Activated T-helper 1 cell treated with anti-CD3 and anti-CD28 coated beads, Interleukin-12 subunit alpha, Interleukin-12 subunit beta, Interleukin-2, Interleukin-4 antibody, amounts not matched to agents 30 ng/mL and 10 ng/mL and 1 ng/mL, durations not matched to agents 14 hours and 24 hours and 36 hours (primary cell): ENCODE results near the gene ERF. TPM values are rescaled to one million over a fixed set of nuclear protein-coding genes. Genes with fewer than 3 reads are reported as not detected.

Source experiments
- DNase-seq: peaks from one replicate; pipeline ENCODE4 v3.0.0; 2021; ENCODE audit warnings: low spot score
- H3K27ac Mint-ChIP-seq: one replicate; pipeline ENCODE4 v1.8.0; 2021; ENCODE audit warnings: mild to moderate bottlenecking, mixed read lengths
- H3K27me3 Mint-ChIP-seq: one replicate; pipeline ENCODE4 v1.8.0; 2022; ENCODE audit warnings: mild to moderate bottlenecking, moderate library complexity, mixed read lengths; ENCODE audit not compliant: insufficient read depth
- H3K36me3 Mint-ChIP-seq: one replicate; pipeline ENCODE4 v1.8.0; 2021; ENCODE audit warnings: low read depth, mixed read lengths
- H3K4me1 Mint-ChIP-seq: one replicate; pipeline ENCODE4 v1.8.0; 2021; ENCODE audit warnings: low read depth, mixed read lengths
- H3K4me3 Mint-ChIP-seq: one replicate; pipeline ENCODE4 v1.8.0; 2021; ENCODE audit warnings: mild to moderate bottlenecking, moderate library complexity, mixed read lengths
- H3K9me3 Mint-ChIP-seq: one replicate; pipeline ENCODE4 v1.8.0; 2021; ENCODE audit warnings: mixed read lengths
- intact Hi-C: fragments of 100-400 bp; cut with micrococcal nuclease; formaldehyde crosslinking; loops from one replicate; pipeline ENCODE4 v1.15.1; 2024
- total RNA-seq: library from RNA; stranded (reverse); gene quantifications from 2 replicates; pipeline ENCODE4 v1.2.3, GENCODE V29; 2022

Gene ERF
- total RNA-seq, 1 donor from 2014 or later = 71.9 TPM

GRCh38 chr19:42246143-42246921 is 8.6 kb downstream of the ERF start:
- peaks cover 33% of the 10 kb centered on the region for H3K4me1 Mint-ChIP-seq
- no peaks in the 10 kb centered on the region for H3K9me3 Mint-ChIP-seq
- DNase-seq = no peak
- no peaks in the 10 kb centered on the region for H3K27me3 Mint-ChIP-seq
- peak overlapping the region; percentile 8 for H3K4me3 Mint-ChIP-seq
- H3K27ac Mint-ChIP-seq = peak overlapping the region; percentile 40
- H3K36me3 Mint-ChIP-seq = peaks cover 3% of the 10 kb centered on the region
- intact Hi-C loops = loop anchor here (10.0 kb wide), 1 partner anchor 982 kb away; the partner anchor contains the start of gene HNRNPUL1

DNA sequence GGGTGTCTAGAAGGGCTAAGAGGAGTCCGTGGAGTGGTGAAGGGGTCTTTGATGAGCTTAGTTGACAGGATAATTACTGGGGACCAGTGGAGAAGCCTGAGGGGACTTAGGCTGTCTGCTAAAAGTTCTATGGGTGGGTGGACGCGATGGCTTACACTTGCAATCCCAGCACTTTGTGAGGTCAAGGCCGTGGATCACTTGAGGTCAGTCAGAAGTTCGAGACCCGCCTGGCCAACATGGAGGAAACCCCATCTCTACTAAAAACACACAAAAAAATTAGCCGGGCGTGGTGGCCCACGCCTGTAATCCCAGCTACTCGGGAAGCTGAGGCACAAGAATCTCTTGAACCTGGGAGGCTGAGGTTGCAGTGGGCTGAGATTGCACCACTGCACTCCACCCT is 9.7 kb downstream of the ERF start:
- Mint-ChIP-seq H3K9me3 (no peaks in the 10 kb centered on the region), H3K36me3 (peaks cover 3% of the 10 kb centered on the region), H3K27me3 (no peaks in the 10 kb centered on the region), H3K4me3 (peak overlapping the region; percentile 92), H3K4me1 (peaks cover 43% of the 10 kb centered on the region), H3K27ac (peak overlapping the region; percentile 91)
- intact Hi-C loops = loop anchor here (2.0 to 10.0 kb wide), 2 partner anchors 68 to 980 kb away; partner anchors contain the start of gene HNRNPUL1
- no peak for DNase-seq

DNA sequence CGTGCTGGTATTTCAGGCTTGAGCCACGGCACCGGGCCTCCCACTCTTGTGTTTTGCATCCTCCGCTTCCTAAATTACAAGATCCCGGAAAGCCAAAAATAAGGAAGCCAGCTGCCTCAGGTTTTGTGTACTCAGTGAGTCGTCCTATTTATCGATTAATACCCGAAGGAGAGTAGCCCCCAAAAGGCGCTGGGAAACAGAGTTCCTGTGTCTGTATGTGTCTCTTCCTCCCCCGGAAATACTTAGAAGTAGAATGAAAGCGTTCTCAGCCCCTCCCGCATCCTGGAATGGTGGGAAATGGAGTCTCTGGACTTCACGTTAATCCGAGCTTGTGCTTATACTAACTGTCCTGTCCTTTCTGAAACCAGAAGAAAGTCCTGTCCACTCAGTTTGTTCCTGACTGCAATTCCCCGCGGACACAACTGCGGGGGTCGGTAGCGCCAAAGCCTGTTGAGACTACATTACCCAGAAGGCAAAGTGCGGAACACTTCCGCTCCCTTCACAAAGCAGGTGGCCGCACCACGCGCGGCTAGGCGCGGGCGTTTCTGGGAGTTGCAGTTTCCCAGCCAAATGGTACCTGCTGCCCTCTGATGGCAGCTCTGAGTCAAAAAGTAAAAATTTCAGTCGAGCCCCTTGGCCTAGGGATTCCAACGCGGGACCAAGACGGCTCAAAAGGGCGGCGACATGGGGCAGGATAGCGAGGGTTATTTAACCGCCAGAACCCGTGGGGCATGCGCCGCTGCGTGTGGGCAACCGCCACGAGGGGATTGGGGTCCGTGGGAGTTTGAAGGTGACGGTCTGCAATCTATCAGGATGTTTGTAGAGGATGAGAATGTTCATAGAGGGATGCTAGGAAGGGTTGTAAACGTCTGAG is 10.3 kb downstream of the ERF start:
- H3K4me3 Mint-ChIP-seq = peak overlapping the region; percentile 92
- intact Hi-C loops = loop anchor here (1.0 to 10.0 kb wide), 8 partner anchors 10 to 980 kb away; partner anchors contain the start of genes ARHGEF1 and HNRNPUL1
- peak; percentile 89 for DNase-seq
- H3K27me3 Mint-ChIP-seq = no peaks in the 10 kb centered on the region
- no peaks in the 10 kb centered on the region for H3K9me3 Mint-ChIP-seq
- peaks cover 6% of the 10 kb centered on the region for H3K36me3 Mint-ChIP-seq
- H3K4me1 Mint-ChIP-seq = peaks cover 50% of the 10 kb centered on the region
- H3K27ac Mint-ChIP-seq = peak overlapping the region; percentile 91

DNA sequence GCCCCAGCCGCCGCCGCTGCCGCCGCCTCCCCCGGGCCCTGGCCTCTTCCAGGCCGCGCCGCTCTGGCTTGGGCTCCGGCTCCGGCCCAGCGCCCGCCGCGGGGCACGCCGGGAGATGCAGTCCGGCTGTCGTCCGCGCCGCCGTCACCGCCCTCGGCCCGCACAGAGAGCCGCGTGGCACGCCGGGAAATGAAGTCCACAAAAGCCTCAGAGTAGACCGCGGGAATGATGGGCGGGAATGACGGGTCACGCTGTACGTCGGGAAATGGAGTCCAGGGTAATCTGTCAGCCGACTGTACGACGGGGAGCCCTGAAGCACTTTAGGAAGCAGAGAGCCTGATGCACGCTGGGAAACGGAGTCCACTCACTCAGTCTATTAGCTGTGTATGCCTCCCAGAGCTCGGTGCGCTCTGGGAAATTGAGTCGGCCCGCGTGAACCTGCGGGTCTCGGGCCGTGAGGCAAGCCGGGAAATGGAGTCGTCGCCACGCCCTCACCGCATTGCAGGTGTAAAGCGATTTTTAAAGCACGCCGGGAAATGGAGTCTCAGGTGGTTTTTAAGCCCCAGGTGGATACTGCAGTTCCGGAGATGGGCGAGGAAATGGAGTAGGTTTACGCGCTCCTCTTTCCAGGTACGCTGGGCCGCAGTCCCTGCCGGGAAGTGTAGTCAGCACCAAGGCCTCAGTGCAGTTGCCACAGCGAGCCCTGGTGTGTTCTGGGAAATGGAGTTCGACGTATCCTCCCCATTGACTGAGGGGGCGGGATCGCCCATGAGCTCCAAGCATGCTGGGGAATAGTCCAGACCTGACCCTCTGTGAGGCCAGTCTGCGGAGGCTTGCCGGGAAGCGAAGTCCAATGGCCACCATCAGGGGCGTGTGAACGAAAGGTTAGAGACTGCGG is 12.2 kb downstream of the ERF start, which contains the start of gene GSK3A:
Gene GSK3A, minus strand, starts transcription at position 91 of the 898 bp plus-strand sequence. CDS start 137 bp downstream, outside the sequence.
- H3K27ac Mint-ChIP-seq = peak within 1 kb of the TSS; percentile 89
- no peaks in the 10 kb centered on the region for H3K9me3 Mint-ChIP-seq
- no peaks in the 10 kb centered on the region for H3K27me3 Mint-ChIP-seq
- peak; percentile 95 for DNase-seq
- H3K36me3 Mint-ChIP-seq = peaks cover 13% of the 10 kb centered on the region
- peak within 1 kb of the TSS; percentile 92 for H3K4me3 Mint-ChIP-seq
- peaks cover 56% of the 10 kb centered on the region for H3K4me1 Mint-ChIP-seq
- intact Hi-C loops = loop anchor here (1.0 to 10.0 kb wide), 10 partner anchors 22 to 978 kb away; partner anchors contain the start of genes ARHGEF1, HNRNPUL1, MEGF8 and PAFAH1B3

DNA sequence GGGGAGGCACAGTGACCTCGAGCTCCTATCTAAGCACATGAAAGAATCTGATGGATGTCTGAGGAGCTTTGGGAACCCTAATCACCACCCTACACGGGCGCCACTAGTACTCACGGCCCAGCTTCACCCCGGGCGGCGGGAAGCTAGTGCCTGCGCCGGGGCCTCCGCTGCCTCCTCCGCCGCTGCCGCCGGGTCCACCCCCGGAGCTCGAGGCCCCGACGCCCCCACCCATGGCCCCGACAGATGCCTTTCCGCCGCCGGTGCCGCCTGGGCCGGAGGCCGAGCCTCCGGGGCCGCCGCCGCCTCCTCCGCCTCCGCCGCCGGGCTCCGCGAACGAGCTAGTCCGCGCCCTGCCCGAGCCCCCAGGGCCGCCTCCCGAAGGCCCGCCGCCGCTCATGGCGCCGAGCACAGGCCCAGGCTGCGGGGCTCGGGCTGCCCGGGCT is 12.8 kb downstream of the ERF start:
- DNase-seq = no peak
- intact Hi-C loops = loop anchor here (1.0 to 10.0 kb wide), 8 partner anchors 22 to 977 kb away; partner anchors contain the start of genes ARHGEF1, HNRNPUL1, PAFAH1B3 and PRR19
- H3K4me1 Mint-ChIP-seq = peaks cover 56% of the 10 kb centered on the region

DNA sequence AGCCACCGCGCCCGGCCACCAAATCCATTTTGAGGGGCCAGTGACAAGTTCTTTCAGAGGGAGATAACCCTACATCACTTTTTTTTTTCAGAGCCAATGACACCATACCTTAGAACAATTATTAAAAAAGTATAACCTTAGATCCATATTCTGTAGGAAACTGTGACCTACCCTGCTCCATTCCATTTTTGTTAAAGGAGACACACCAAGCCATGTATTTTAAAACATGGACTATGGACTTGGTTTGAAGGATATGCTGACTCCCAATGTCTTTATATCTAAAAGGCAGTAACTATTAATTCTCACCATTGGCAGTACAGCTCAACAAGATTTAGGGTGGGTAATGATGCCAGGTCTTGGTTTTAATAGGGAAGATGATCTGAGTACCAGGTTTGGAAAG is 13.6 kb downstream of the ERF start:
- no peak for DNase-seq
- Mint-ChIP-seq H3K27me3 (no peaks in the 10 kb centered on the region), H3K4me1 (peaks cover 48% of the 10 kb centered on the region), H3K9me3 (no peaks in the 10 kb centered on the region), H3K36me3 (peaks cover 20% of the 10 kb centered on the region), H3K4me3 (peak overlapping the region; percentile 90), H3K27ac (peak overlapping the region; percentile 86)
- intact Hi-C loops = loop anchor here (5.0 to 10.0 kb wide), 2 partner anchors 359 to 976 kb away; partner anchors contain the start of genes ARHGEF1 and HNRNPUL1

More for the DNA sequence above, 12.8 kb downstream of the ERF start:
- H3K27me3 Mint-ChIP-seq = no peaks in the 10 kb centered on the region
- H3K4me3 Mint-ChIP-seq = peak overlapping the region; percentile 90
- no peaks in the 10 kb centered on the region for H3K9me3 Mint-ChIP-seq
- peaks cover 13% of the 10 kb centered on the region for H3K36me3 Mint-ChIP-seq
- peak overlapping the region; percentile 86 for H3K27ac Mint-ChIP-seq

GRCh38 chr19:42239544-42240220 is 15.2 kb downstream of the ERF start:
- Mint-ChIP-seq H3K9me3 (no peaks in the 10 kb centered on the region), H3K27me3 (no peaks in the 10 kb centered on the region), H3K36me3 (peaks cover 28% of the 10 kb centered on the region), H3K4me1 (peaks cover 34% of the 10 kb centered on the region), H3K27ac (peak overlapping the region; percentile 1), H3K4me3 (no peak overlapping the region)
- DNase-seq = no peak
- intact Hi-C loops = loop anchor here (5.0 to 10.0 kb wide), 2 partner anchors 357 to 975 kb away; partner anchors contain the start of genes ARHGEF1 and HNRNPUL1

GRCh38 chr19:42235181-42235580 is 19.7 kb downstream of the ERF start:
- Mint-ChIP-seq H3K9me3 (no peaks in the 10 kb centered on the region), H3K27ac (peak overlapping the region; percentile 44), H3K4me3 (no peak overlapping the region), H3K27me3 (no peaks in the 10 kb centered on the region), H3K4me1 (peaks cover 20% of the 10 kb centered on the region), H3K36me3 (peaks cover 46% of the 10 kb centered on the region)
- intact Hi-C loops = no loop called here
- DNase-seq = no peak

GRCh38 chr19:42234364-42234763 is 20.6 kb downstream of the ERF start:
- DNase-seq = no peak
- no peaks in the 10 kb centered on the region for H3K9me3 Mint-ChIP-seq
- peaks cover 12% of the 10 kb centered on the region for H3K4me1 Mint-ChIP-seq
- intact Hi-C loops = no loop called here
- H3K27ac Mint-ChIP-seq = no peak overlapping the region
- no peak overlapping the region for H3K4me3 Mint-ChIP-seq
- H3K27me3 Mint-ChIP-seq = no peaks in the 10 kb centered on the region
- H3K36me3 Mint-ChIP-seq = peaks cover 44% of the 10 kb centered on the region

GRCh38 chr19:42233678-42234292 is 21.1 kb downstream of the ERF start:
- Mint-ChIP-seq H3K36me3 (peaks cover 42% of the 10 kb centered on the region), H3K27me3 (no peaks in the 10 kb centered on the region), H3K4me1 (peaks cover 7% of the 10 kb centered on the region), H3K4me3 (no peak overlapping the region), H3K27ac (peak overlapping the region; percentile 10), H3K9me3 (no peaks in the 10 kb centered on the region)
- no peak for DNase-seq
- intact Hi-C loops = no loop called here

- H3K36me3 Mint-ChIP-seq = peaks cover 45% of the 10 kb centered on the region
- intact Hi-C loops = no loop called here
These were observed 21.8 kb downstream of the ERF start for GRCh38 chr19:42233106-42233505.

More at GRCh38 chr19:42233106-42233505, 21.8 kb downstream of the ERF start:
- H3K27ac Mint-ChIP-seq = peak overlapping the region; percentile 44
- H3K27me3 Mint-ChIP-seq = no peaks in the 10 kb centered on the region
- H3K4me1 Mint-ChIP-seq = peaks cover 7% of the 10 kb centered on the region
- H3K4me3 Mint-ChIP-seq = no peak overlapping the region
- DNase-seq = no peak
- H3K9me3 Mint-ChIP-seq = no peaks in the 10 kb centered on the region
